Measurements from ENCODE around the gene C1GALT1C1L.
"Not testable (repeated sequence)": the region's sequence is repeated elsewhere in the genome, so short reads cannot be mapped to it uniquely, and the experiment has no call there.

Gene C1GALT1C1L

DNA sequence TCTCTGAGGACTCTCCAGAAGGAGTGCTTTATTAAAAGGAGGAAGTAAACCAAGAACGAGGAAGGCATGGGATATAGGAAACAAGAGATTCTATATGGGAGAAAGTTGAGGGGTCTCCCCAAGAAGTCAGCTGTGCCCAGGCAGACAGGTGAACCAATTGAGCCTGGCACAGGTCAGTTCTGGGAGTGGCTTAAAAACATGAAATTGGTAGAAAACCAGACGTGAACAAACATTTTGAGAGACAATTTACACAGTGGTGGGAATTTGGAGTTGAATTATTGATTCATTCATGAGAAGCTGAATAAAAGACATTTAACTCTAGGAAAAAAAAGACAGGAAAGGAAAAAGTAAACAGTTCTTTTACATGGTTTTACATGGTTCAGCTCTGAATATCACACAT is 22.7 kb downstream of the C1GALT1C1L start:
- no peak for DNase-seq (ENCODE audit: low spot score)

DNA sequence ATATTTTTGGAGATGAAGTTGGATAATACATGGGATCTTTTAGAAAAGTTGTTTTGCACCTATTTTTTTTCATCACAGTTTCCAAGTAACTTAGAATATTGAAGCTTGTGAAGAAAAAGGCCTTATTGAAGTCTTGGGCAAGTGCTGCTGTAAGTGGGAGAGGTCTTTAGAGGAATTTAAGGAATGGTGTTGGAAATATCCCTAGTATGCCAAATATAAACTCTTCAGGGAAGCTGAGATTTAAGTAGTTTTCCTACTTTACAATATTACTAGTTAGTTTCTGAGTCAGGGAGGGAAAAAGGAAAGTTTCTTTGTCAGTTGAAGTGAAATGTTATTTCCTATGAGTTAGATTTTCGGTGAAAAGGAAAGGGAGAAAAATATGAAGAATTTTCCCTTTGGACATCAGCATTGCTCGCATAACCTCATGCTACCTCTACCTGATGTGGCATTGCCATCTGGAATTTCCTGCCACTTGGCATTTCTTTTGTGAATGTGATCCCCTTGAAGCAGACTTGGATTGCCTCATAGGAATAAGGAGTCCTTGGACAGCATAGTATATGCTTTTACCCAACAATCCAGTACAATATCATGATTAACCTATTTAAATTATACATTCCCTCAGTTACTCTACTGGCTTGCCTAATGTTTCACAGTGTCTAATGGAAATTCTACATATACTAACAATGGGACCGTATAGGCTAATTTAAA is 27.1 kb downstream of the C1GALT1C1L start:
- DNase-seq (ENCODE audit: low spot score): no peak

DNA sequence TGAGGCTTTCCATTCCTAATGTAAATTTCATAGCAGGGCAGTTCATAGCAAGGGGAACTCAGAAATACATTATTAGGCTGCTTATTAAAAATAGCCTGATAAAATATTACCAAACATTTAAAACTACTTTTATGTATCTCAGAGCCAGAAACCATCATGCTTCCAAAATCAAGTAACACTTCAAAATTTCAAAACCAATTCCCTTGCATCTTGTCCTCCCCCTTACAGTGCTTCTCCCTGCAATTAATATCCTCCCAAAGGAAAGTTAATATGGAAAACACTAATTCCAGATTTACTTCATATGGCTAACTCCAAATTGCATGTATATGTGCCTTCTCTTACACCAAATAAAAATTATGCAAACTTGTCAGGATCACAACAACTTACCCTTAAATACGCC is 32.5 kb downstream of the C1GALT1C1L start:
- DNase-seq (ENCODE audit: low spot score): no peak

DNA sequence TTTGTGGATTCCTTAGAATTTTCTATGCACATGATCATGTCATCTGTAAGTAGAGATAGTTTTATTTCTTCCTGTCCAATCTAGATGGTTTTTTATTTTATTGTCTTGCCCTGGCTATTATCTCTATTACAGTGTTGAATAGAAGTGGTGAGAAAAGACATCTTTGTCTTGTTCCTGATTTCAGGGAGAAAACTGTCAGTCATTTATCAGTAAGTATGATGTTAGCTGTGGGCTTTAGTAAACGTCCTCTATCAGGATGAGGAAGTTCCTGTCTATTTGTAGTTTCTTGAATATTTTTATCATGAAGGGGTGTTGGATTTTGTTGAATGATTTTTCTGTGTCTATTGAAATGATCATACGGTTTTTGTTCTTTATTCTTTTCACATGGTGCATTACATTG is 33.9 kb downstream of the C1GALT1C1L start:
- DNase-seq (ENCODE audit: low spot score): no peak

DNA sequence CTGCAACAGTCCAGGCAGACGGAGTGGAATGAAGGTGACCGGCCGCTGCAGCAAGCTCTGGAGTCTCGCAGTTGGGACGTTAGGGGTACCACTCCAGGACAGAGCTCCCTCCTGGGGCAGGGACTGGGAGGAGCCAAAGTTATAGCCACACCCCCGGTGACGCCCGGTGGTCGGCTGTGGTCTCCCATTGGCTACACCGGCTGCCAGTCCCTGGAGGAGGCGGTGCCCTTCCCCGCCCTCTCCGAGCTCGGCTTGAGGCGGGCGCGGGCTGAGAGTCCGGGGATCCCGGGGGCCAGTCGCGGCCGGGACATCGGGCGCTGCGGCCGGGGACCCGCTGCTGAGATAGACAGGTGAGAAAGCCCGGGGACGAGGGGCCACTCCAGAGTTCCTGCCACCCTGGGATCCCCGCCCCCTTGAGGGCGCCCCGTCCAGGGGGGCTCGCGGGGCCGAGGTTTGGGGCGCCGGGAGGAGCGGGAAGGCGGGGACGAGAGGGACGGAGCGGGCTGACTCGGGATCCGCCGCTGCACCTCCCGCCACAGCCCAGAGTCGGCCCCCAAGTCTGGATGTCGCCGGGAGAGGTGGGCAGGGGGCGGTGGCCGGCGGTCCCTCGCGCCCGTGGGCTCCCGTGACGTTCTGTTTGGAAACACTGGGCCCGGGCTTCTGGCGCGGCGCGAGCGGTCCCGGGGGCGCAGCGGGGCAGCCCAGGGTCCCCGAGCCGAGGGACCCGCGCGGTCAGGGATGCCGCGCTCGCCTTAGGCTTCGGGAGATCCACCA is 39.0 kb downstream of the C1GALT1C1L start, which contains the start of gene PLEKHH2:
Gene PLEKHH2 (plus strand): TSS at position 231 of the 774 bp plus-strand sequence. CDS start 7,414 bp downstream, outside the sequence.
- peak; percentile 80 for DNase-seq (ENCODE audit: low spot score)

DNA sequence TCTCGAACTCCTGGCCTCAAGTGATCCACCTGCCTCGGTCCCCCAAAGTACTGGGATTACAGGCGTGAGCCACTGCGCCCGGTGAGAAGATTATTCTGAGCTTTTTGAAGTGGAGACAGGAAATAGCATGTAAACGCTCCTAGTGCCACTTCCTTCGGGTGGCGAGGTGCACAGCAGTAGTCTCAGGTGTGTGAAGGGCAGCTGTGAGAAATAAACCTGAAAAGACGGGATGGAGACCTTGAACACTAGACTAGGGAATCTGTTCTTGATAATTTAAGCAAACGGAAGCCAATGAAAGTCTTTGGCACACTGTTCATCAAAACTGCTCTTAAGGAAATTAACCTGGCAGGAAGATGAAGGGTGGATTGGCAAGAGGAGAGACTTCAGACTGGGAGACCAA is 39.6 kb downstream of the C1GALT1C1L start:
- no peak for DNase-seq (ENCODE audit: low spot score)

DNA sequence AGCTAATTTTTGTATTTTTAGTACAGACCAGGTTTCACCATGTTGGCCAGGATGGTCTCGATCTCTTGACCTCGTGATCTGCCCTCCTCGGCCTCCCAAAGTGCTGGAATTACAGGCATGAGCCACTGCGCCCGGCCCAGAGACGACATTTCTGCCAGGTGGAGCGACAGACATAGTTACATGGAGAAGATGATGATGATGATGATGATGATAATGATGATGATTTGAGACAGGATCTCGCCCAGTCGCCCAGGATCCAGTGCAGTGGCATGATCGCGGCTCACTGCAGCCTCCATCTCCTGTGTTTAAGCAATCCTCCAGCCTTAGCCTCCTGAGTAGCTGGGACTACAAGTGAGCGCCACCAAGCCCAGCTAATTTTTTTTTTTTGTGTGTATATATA is 40.1 kb downstream of the C1GALT1C1L start:
- not testable (repeated sequence) for DNase-seq (ENCODE audit: low spot score)

DNA sequence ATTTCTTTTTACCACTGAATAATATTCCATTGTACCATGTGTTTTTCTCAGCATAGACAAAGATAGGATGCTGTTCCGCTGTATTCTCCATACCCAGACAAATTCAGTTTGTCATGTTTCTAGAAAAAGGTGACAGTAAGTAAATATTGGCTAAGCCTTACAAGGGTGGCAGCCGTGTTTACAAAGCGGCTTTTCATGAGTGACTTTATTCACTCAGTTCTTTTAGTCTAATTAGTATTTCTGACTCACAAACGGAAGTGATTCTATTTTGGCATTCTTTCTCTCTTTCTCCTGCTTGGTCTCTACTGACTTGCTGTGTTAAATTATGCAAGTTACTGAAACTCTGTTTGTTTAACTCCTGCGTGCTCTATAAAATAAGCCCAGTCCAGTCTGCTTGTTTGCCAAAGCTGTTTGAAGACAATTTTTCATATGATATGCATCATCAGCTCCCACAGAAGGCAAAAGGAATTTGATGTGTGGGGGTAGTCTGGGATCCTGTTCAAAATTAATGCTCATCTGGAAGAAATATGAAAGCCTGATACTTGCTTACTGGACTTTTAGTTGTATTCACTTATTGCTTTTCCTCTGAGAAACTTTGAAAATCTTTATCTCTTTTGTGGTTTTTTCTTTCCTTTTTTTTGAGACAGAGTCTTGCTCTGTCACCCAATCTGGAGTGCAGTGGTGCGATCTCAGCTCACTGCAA is 41.5 kb downstream of the C1GALT1C1L start:
- peak; percentile 74 for DNase-seq (ENCODE audit: low spot score)

DNA sequence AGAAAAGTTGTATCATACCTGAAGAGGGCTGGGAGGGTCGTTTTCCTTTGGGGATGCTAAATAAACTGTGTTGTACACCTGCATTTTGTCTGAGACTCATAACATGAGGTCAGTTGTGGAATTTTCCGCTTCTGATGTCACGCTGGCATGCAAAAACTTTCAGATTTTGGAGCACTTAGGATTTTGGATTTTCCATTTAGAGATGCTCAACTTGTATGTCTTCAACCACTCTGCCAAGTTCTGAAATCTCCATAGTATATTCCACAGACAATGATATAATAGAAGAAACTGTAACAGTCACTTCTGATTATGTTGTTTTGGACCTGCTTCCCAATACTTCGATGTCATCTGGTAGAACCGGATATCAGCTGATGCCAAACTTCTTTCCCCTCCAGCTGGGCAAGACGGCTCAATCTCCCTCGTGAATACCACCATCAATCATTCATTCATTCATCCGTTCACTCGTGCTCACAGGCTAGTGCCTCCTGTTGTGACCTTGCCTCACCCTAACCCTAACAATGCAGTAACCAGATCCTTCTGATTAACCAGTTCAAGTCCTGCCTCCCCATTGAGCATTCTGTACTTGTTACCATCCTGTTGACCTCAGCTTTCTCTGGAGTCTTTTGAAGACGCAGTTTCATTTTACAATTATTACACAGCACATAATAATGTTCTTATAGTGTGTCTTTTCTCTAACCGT is 44.5 kb downstream of the C1GALT1C1L start:
- no peak for DNase-seq (ENCODE audit: low spot score)

All from pons (tissue), 1 donor.